PC-9 (cell line): ENCODE measurements around the gene TSC22D2.

Source experiments
- EZH2 ChIP-seq: fragments of 200-600 bp; sonication (generic); IDR thresholded peaks from 2 replicates; pipeline ENCODE4 v1.8.0; 2017; ENCODE audit warnings: antibody characterized with exemption, low read depth
- TF ChIP-seq, protein P1 (sequence below): fragments of 200-600 bp; sonication (generic); conservative IDR thresholded peaks from 2 replicates; pipeline ENCODE4 v1.6.1; 2017; ENCODE audit warnings: mixed run types, antibody characterized with exemption, mild to moderate bottlenecking, moderate library complexity

GRCh38 chr3:150472421-150472820 is 64.3 kb downstream of the TSC22D2 start:
- TF ChIP-seq, protein P1, sequence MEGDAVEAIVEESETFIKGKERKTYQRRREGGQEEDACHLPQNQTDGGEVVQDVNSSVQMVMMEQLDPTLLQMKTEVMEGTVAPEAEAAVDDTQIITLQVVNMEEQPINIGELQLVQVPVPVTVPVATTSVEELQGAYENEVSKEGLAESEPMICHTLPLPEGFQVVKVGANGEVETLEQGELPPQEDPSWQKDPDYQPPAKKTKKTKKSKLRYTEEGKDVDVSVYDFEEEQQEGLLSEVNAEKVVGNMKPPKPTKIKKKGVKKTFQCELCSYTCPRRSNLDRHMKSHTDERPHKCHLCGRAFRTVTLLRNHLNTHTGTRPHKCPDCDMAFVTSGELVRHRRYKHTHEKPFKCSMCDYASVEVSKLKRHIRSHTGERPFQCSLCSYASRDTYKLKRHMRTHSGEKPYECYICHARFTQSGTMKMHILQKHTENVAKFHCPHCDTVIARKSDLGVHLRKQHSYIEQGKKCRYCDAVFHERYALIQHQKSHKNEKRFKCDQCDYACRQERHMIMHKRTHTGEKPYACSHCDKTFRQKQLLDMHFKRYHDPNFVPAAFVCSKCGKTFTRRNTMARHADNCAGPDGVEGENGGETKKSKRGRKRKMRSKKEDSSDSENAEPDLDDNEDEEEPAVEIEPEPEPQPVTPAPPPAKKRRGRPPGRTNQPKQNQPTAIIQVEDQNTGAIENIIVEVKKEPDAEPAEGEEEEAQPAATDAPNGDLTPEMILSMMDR = no peak
- TF ChIP-seq EZH2 = no peak
